ENCODE data around the gene WDTC1. TPM values are rescaled to one million over a fixed set of nuclear protein-coding genes. Genes with fewer than 3 reads are reported as not detected.

The WDTC1 gene
- total RNA-seq, 1 donor from 2014 or later, result 30.3 TPM

- DNase-seq (ENCODE audit: low spot score), result no peak
Observed at GRCh38 chr1:27335506-27336422, 101.3 kb downstream of the WDTC1 start.

GRCh38 chr1:27336756-27337155 lies 102.3 kb downstream of the WDTC1 start:
- no peak for DNase-seq (ENCODE audit: low spot score)

GRCh38 chr1:27338751-27339150 lies 104.3 kb downstream of the WDTC1 start:
- DNase-seq (ENCODE audit: low spot score), result no peak

GRCh38 chr1:27339213-27339612 lies 104.8 kb downstream of the WDTC1 start:
- DNase-seq (ENCODE audit: low spot score), result no peak

GRCh38 chr1:27341525-27342252 lies 107.3 kb downstream of the WDTC1 start, which contains the start of gene SYTL1:
Gene SYTL1, plus strand, starts transcription at chr1:27342022. Its CDS starts 3,313 bp downstream, at chr1:27345335.
- DNase-seq (ENCODE audit: low spot score), result peak; percentile 78

GRCh38 chr1:27342391-27342777 lies 108.0 kb downstream of the WDTC1 start:
- no peak for DNase-seq (ENCODE audit: low spot score)

- DNase-seq (ENCODE audit: low spot score), result peak; percentile 87
Observed at GRCh38 chr1:27342778-27343638, 108.6 kb downstream of the WDTC1 start.

GRCh38 chr1:27343639-27344025 lies 109.2 kb downstream of the WDTC1 start:
- no peak for DNase-seq (ENCODE audit: low spot score)

GRCh38 chr1:27345272-27345671 lies 110.8 kb downstream of the WDTC1 start:
- no peak for DNase-seq (ENCODE audit: low spot score)

GRCh38 chr1:27346357-27346756 lies 111.9 kb downstream of the WDTC1 start:
- DNase-seq (ENCODE audit: low spot score), result no peak

- no peak for DNase-seq (ENCODE audit: low spot score)
Observed at GRCh38 chr1:27346991-27347624, 112.7 kb downstream of the WDTC1 start.

- peak; percentile 81 for DNase-seq (ENCODE audit: low spot score)
Observed at GRCh38 chr1:27348861-27349783, 114.7 kb downstream of the WDTC1 start.

GRCh38 chr1:27349784-27350662 lies 115.6 kb downstream of the WDTC1 start:
- DNase-seq (ENCODE audit: low spot score), result no peak

GRCh38 chr1:27350663-27351540 lies 116.5 kb downstream of the WDTC1 start:
- no peak for DNase-seq (ENCODE audit: low spot score)

GRCh38 chr1:27351541-27352107 lies 117.2 kb downstream of the WDTC1 start:
- DNase-seq (ENCODE audit: low spot score), result no peak

GRCh38 chr1:27353166-27353565 lies 118.7 kb downstream of the WDTC1 start:
- no peak for DNase-seq (ENCODE audit: low spot score)

- no peak for DNase-seq (ENCODE audit: low spot score)
Observed at GRCh38 chr1:27353629-27354028, 119.2 kb downstream of the WDTC1 start.

- DNase-seq (ENCODE audit: low spot score), result no peak
Observed at GRCh38 chr1:27355683-27356082, 121.3 kb downstream of the WDTC1 start.
